Measurements from ENCODE around the gene ARID4A. TPM values are rescaled to one million over a fixed set of nuclear protein-coding genes. Genes with fewer than 3 reads are reported as not detected.

Gene ARID4A
- total and polyA plus RNA-seq, 9 of the 15 experiments (the other 6 are each of a cell fraction or from before 2014, with no cell fraction given): 2.4 to 11.5 (median 8.7) TPM

DNA sequence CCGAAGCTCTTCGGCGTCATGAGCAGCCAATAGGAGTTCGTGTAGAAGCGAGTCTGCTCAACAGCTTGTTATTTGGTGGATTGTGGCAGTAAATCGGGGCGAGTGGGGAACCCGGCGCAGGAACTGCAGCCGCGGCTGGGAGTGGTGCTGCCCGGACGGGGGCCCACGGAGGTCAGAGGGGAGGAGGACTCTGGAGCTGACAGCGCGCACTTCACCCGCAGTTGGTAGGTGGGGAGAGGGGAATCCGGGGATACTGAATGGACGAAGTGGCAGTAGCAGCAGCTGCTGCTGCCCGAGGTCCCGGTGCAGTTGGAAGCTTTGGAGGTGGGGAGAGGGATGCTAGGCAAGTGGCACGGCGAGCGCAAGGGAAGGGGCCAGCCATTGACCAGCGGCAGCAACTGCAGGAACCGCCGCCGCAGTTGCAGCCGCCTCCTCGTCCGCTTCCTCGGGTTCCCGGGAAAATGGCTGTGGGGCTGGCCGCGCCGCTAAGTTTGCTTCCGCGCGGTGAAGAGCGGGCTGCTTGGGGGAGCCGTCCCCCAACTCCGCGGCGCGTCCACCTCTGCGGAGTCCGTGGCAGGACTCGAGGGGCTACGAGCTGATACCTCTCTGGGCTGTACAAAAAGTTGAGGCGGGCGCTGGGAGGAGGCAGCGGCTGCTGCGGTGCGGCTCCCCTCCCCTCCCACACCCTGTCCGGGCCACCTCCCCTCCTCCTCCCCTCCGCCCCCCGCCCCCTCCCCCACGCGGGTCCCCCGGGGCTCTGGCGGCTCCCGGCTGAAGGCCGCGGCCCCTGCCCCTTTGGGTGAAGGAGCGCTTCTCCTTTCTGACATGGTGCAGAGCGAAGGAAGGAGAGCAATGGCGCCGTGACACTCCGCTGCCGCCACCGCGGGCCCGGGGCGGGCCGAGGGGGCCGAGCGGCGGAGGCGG lies at the start of gene ARID4A (continued):
- no peak for TF ChIP-seq ZKSCAN8 (CRISPR knock-in tag; IDR thresholded peaks at IDR 0.05)
- no peak for TF ChIP-seq ZNF408 (CRISPR knock-in tag; IDR thresholded peaks at IDR 0.05; ENCODE audit: low read depth)
- TF ChIP-seq, protein P1, sequence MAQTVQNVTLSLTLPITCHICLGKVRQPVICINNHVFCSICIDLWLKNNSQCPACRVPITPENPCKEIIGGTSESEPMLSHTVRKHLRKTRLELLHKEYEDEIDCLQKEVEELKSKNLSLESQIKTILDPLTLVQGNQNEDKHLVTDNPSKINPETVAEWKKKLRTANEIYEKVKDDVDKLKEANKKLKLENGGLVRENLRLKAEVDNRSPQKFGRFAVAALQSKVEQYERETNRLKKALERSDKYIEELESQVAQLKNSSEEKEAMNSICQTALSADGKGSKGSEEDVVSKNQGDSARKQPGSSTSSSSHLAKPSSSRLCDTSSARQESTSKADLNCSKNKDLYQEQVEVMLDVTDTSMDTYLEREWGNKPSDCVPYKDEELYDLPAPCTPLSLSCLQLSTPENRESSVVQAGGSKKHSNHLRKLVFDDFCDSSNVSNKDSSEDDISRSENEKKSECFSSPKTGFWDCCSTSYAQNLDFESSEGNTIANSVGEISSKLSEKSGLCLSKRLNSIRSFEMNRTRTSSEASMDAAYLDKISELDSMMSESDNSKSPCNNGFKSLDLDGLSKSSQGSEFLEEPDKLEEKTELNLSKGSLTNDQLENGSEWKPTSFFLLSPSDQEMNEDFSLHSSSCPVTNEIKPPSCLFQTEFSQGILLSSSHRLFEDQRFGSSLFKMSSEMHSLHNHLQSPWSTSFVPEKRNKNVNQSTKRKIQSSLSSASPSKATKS (CRISPR knock-in tag; IDR thresholded peaks at IDR 0.05): no peak
- TF ChIP-seq, protein P2, sequence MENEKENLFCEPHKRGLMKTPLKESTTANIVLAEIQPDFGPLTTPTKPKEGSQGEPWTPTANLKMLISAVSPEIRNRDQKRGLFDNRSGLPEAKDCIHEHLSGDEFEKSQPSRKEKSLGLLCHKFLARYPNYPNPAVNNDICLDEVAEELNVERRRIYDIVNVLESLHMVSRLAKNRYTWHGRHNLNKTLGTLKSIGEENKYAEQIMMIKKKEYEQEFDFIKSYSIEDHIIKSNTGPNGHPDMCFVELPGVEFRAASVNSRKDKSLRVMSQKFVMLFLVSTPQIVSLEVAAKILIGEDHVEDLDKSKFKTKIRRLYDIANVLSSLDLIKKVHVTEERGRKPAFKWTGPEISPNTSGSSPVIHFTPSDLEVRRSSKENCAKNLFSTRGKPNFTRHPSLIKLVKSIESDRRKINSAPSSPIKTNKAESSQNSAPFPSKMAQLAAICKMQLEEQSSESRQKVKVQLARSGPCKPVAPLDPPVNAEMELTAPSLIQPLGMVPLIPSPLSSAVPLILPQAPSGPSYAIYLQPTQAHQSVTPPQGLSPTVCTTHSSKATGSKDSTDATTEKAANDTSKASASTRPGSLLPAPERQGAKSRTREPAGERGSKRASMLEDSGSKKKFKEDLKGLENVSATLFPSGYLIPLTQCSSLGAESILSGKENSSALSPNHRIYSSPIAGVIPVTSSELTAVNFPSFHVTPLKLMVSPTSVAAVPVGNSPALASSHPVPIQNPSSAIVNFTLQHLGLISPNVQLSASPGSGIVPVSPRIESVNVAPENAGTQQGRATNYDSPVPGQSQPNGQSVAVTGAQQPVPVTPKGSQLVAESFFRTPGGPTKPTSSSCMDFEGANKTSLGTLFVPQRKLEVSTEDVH (IDR thresholded peaks at IDR 0.05; ENCODE audit: low read depth, partially characterized antibody): no peak
- peak in 1 of 3 experiments; percentile 78 for TF ChIP-seq YY1 (IDR thresholded peaks at IDR 0.05; ENCODE audit: borderline replicate concordance in 1 of 3, control insufficient read depth in 1 of 3, extremely low read depth in 1 of 3, insufficient read depth in 3 of 3, insufficient read length in 1 of 3, insufficient replicate concordance in 2 of 3, low read depth in 1 of 3, low read length in 2 of 3)
- TF ChIP-seq SAP30 (IDR thresholded peaks at IDR 0.05; ENCODE audit: borderline replicate concordance, insufficient read depth, low read depth, low read length, poor library complexity, severe bottlenecking): peak; percentile 85
- no peak for TF ChIP-seq ZNF263 (CRISPR knock-in tag; IDR thresholded peaks at IDR 0.05; ENCODE audit: borderline replicate concordance)
- TF ChIP-seq NFE2L1 (tag; IDR thresholded peaks at IDR 0.05; ENCODE audit: borderline replicate concordance, low read depth): no peak
- TF ChIP-seq, protein P3, sequence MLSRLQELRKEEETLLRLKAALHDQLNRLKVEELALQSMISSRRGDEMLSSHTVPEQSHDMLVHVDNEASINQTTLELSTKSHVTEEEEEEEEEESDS (CRISPR knock-in tag; IDR thresholded peaks at IDR 0.05): no peak
- TF ChIP-seq, protein P4, sequence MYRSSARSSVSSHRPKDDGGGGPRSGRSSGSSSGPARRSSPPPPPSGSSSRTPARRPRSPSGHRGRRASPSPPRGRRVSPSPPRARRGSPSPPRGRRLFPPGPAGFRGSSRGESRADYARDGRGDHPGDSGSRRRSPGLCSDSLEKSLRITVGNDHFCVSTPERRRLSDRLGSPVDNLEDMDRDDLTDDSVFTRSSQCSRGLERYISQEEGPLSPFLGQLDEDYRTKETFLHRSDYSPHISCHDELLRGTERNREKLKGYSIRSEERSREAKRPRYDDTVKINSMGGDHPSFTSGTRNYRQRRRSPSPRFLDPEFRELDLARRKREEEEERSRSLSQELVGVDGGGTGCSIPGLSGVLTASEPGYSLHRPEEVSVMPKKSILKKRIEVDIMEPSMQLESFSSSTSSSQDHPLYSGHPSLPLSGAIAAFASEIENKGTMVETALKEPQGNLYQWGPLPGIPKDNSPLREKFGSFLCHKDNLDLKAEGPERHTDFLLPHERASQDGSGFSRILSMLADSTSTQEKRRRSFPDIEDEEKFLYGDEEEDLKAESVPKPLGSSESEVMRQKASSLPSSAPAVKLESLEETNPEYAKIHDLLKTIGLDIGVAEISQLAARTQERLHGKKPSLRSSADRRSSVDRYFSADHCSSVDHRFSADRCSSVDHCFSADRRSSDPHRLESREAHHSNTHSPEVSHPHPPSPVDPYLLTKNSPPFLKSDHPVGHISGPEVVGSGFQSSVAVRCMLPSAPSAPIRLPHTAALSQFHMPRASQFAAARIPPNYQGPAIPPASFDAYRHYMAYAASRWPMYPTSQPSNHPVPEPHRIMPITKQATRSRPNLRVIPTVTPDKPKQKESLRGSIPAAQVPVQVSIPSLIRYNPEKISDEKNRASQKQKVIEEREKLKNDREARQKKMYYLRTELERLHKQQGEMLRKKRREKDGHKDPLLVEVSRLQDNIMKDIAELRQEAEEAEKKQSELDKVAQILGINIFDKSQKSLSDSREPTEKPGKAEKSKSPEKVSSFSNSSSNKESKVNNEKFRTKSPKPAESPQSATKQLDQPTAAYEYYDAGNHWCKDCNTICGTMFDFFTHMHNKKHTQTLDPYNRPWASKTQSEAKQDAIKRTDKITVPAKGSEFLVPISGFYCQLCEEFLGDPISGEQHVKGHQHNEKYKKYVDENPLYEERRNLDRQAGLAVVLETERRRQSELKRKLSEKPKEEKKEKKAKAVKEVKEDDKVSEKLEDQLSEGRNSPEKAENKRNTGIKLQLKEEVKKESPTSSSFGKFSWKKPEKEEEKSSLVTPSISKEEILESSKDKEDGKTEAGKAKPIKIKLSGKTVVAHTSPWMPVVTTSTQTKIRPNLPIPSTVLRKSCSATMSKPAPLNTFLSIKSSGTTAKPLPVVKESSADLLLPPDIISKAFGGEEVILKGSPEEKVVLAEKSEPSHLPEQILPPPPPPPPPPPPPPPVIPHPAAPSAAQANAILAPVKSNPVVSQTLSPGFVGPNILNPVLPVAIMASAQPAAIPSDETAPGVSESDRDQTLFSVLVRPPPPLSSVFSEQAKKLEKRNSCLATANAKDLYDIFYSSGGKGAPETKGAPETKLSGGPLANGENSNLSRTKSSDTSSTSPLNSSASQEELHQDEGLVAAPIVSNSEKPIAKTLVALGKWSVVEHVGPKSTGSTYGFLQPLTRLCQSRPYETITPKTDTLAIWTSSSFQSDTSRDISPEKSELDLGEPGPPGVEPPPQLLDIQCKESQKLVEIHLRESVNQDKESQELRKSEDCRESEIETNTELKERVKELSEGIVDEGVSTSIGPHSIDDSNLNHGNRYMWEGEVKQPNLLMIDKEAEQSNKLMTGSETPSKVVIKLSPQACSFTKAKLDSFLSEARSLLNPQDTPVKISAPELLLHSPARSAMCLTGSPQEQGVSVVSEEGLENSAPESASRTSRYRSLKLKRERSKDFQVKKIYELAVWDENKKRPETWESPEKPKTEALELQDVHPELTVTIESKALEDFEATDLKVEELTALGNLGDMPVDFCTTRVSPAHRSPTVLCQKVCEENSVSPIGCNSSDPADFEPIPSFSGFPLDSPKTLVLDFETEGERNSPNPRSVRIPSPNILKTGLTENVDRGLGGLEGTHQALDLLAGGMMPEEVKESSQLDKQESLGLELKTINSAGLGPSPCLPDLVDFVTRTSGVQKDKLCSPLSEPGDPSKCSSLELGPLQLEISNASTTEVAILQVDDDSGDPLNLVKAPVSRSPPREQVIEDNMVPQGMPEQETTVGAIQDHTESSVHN (IDR thresholded peaks at IDR 0.05; ENCODE audit: borderline replicate concordance in 1 of 2, low read depth in 1 of 2): no peak
